Sigmoid colon (tissue), 7 donors: Measurements from ENCODE around the gene SAMD11. TPM values are rescaled to one million over a fixed set of nuclear protein-coding genes. Genes with fewer than 3 reads are reported as not detected.

Experiments
- DNase-seq: peaks from one replicate; pipeline ENCODE4 v3.0.0-alpha.2; 2019
- H3K27ac ChIP-seq, 4 donors: fragments of 200-600 bp; sonication (generic); one replicate each; pipeline ENCODE4 v1.5.1; 2016 to 2019; ENCODE audit warnings: mild to moderate bottlenecking in 1 of 4
- H3K27me3 ChIP-seq, 3 donors: fragments of 200-600 bp; sonication (generic); one replicate each; pipeline ENCODE4 v1.5.1; 2019; ENCODE audit warnings: mild to moderate bottlenecking in 1 of 3
- H3K36me3 ChIP-seq, 4 donors: fragments of 200-600 bp; sonication (generic); one replicate each; pipeline ENCODE4 v1.5.1; 2016 to 2019
- H3K4me1 ChIP-seq, 4 donors: fragments of 200-600 bp; sonication (generic); one replicate each; pipeline ENCODE4 v1.5.1; 2017 to 2019
- H3K4me3 ChIP-seq, 4 donors: fragments of 200-600 bp; sonication (generic); one replicate each; pipeline ENCODE4 v1.5.1; 2017 to 2019; ENCODE audit warnings: mild to moderate bottlenecking in 2 of 4, moderate library complexity in 1 of 4
- H3K9me3 ChIP-seq, 4 donors: fragments of 200-600 bp in 3 of 4; sonication (generic) in 3 of 4; one replicate each; pipeline versions ENCODE4 v1.5.1 to v1.6.1; 2013 to 2019
- EP300 ChIP-seq, 4 donors: sonication (generic); formaldehyde crosslinking; IDR thresholded peaks; one replicate each; pipeline ENCODE4 v1.6.1; 2017; ENCODE audit warnings: antibody characterized with exemption in 4 of 4
- POLR2A ChIP-seq, 2 donors: fragments of 450-650 bp; IDR thresholded peaks; one replicate each; pipeline ENCODE4 v1.6.1; 2016; ENCODE audit warnings: antibody characterized with exemption in 2 of 2, mild to moderate bottlenecking in 2 of 2, moderate library complexity in 2 of 2
- POLR2AphosphoS5 ChIP-seq, 4 donors: sonication (generic); formaldehyde crosslinking; IDR thresholded peaks; one replicate each; pipeline ENCODE4 v1.6.1; 2017; ENCODE audit warnings: antibody characterized with exemption in 4 of 4
- WGBS, 2 donors: extraction: QIAGEN DNeasy Blood & Tissue Kit; methylation state at CpG; one replicate each; pipeline ENCODE4 v1.1.7; 2013; 5-methylcytosine and 5-hydroxymethylcytosine counted together
- intact Hi-C: fragments of 100-400 bp; cut with DNase I; formaldehyde crosslinking; loops from one replicate; pipeline ENCODE4 v1.15.1; 2023
- polyA plus RNA-seq, 3 donors: library from polyadenylated mRNA; stranded (reverse); fragments of 200-250 nt; gene quantifications; one replicate each; pipeline ENCODE4 v1.2.3, GENCODE V29; 2013
- total RNA-seq, 4 donors: library from RNA; depleted of rRNA; stranded (reverse); fragments of >200 nt; gene quantifications; one replicate each; pipeline ENCODE4 v1.1.0, GENCODE V29; 2016
- TF ChIP-seq, protein P1 (sequence below), 4 experiments: fragments of 450-650 bp in 3 of 4; fragments of 200-600 bp in 1 of 4; IDR thresholded peaks; one replicate each; pipeline ENCODE4 v1.5.1; 2016 to 2019; ENCODE audit warnings: antibody characterized with exemption in 4 of 4, mild to moderate bottlenecking in 3 of 4, moderate library complexity in 2 of 4
- donor health status: healthy with polysubstance abuse.
- donor health status: Bipolar disorder and iron deficiency.
- donor health status: healthy.

Gene SAMD11
- total and polyA plus RNA-seq, 7 donors, result 0.60 to 4.9 (median 4.2) TPM

DNA sequence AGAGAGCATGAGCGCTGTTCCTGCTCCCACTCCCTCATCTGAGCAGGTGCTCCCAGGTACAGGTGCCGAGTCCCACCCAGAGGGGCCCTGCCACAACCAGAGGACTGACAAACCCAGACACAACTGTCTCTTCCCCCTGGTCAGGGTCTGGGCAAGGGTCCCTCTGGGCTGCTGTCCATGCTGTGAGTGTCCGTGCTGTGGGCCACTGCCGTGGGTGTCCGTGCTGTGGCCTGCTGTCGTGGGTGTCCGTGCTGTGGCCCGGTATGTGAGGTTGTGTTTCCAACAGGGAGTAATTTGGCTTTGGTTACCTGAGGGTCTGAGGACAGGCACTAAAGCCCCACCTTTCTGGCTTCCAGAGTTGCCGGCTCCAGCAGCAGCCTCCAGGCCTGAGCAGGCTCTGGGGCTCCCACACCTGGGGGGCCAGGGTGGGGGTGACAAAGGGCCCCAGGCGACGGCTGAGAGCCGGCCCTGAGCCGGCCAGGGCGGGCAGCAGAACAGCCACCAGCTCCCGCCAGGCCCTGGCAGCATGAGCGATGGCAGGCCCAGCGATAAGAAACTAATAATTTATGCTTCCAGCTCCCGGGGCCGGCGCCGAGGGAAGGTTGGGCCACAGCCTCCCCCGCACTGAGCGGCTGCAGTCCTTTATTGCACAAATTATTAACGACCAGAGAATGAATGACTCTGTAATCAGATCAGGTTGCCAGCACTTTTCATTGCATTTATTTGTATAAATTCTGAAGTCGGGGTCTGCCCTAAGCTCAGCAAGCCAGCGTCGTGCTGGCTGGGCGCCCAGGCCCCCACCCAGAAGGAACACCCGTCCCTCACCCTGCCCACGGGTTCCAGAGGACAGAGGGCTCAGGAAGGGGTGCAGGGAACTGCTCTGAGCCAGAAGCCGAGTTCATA, 7.3 kb upstream of the SAMD11 start:
- Histone ChIP-seq H3K9me3 (no peaks in the 10 kb centered on the region), H3K4me3 (no peak overlapping the region), H3K4me1 (peaks cover 0 to 31% (median 30%) of the 10 kb centered on the region in 4 donors), H3K36me3 (no peaks in the 10 kb centered on the region), H3K27me3 (peaks cover 0 to 57% (median 21%) of the 10 kb centered on the region in 3 donors), H3K27ac (no peak overlapping the region)
- intact Hi-C loops, result no loop called here
- WGBS, 2 donors, result 17 to 45% methylated on average over 31 of the region's 31 CpGs
- TF ChIP-seq EP300 (IDR thresholded peaks at IDR 0.05) (no peak), POLR2AphosphoS5 (IDR thresholded peaks at IDR 0.05) (peak in 1 of 4 donors; percentile 31), POLR2A (IDR thresholded peaks at IDR 0.05) (no peak)
- TF ChIP-seq, protein P1, sequence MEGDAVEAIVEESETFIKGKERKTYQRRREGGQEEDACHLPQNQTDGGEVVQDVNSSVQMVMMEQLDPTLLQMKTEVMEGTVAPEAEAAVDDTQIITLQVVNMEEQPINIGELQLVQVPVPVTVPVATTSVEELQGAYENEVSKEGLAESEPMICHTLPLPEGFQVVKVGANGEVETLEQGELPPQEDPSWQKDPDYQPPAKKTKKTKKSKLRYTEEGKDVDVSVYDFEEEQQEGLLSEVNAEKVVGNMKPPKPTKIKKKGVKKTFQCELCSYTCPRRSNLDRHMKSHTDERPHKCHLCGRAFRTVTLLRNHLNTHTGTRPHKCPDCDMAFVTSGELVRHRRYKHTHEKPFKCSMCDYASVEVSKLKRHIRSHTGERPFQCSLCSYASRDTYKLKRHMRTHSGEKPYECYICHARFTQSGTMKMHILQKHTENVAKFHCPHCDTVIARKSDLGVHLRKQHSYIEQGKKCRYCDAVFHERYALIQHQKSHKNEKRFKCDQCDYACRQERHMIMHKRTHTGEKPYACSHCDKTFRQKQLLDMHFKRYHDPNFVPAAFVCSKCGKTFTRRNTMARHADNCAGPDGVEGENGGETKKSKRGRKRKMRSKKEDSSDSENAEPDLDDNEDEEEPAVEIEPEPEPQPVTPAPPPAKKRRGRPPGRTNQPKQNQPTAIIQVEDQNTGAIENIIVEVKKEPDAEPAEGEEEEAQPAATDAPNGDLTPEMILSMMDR (IDR thresholded peaks at IDR 0.05), result no peak
- DNase-seq, result peak; percentile 60

DNA sequence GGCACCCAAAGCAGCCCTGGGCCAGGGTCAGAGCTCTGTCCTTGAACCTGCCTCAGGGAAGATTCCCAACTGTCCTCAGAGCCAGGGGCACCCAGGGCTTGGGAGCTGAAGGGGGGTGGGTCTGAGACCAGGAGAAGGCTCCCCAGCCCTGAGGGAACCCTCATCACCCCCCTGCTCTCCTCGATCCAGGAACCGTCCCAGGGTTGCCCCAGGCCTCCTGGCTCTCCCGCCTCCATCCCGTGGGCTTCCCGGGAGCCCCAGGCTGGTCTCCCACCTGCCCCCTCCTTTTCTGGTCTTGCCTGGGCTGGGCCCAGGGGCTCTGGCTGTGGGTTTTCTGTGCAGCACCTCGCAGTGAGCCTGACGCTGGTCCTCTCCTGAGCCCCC, 6.7 kb upstream of the SAMD11 start:
- TF ChIP-seq POLR2A (IDR thresholded peaks at IDR 0.05), result no peak
- no peak for TF ChIP-seq POLR2AphosphoS5 (IDR thresholded peaks at IDR 0.05)
- TF ChIP-seq EP300 (IDR thresholded peaks at IDR 0.05), result no peak
- TF ChIP-seq, protein P1 (IDR thresholded peaks at IDR 0.05), result no peak
- no peak overlapping the region for H3K27ac ChIP-seq
- intact Hi-C loops, result no loop called here
- no peaks in the 10 kb centered on the region for H3K9me3 ChIP-seq
- H3K4me3 ChIP-seq, result no peak overlapping the region
- H3K4me1 ChIP-seq, result peaks cover 0 to 36% (median 33%) of the 10 kb centered on the region in 4 donors
- DNase-seq, result no peak
- WGBS, 2 donors, result 11 to 62% methylated on average over 7 of the region's 7 CpGs
- H3K36me3 ChIP-seq, result no peaks in the 10 kb centered on the region
- H3K27me3 ChIP-seq, result peaks cover 0 to 63% (median 21%) of the 10 kb centered on the region in 3 donors

DNA sequence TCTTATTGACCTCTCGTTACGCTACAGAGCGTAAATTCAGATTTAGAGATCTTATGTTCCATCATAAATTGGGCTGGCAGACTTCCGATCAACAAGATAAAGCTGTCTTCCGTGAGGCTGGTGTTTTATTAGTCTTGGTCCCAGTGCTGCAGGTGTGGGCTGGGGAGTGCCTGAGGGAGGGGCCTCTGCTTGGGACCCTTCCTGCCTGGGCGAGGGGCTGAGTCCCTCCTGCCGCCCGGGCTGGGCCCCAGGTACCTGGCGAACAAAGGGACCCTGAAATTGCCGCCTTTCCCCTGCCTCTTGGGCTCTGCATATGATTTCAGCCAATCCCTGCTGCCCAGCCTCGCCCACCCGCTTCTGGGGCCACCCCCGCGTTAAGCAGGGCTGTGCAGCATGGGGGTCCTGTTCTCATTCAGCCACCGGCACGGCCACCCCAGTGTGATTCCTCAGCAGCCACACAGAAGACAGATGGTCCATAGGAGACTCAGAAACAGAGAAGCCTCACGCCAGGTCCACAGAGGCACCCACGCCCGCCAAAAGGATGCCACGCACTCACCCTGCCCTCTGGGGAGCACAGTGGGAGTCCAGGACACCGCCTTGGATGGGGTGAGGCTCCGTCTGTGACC, 6.1 kb upstream of the SAMD11 start:
- Histone ChIP-seq H3K4me1 (peaks cover 0 to 36% (median 33%) of the 10 kb centered on the region in 4 donors), H3K36me3 (no peaks in the 10 kb centered on the region), H3K4me3 (no peak overlapping the region), H3K9me3 (no peaks in the 10 kb centered on the region), H3K27ac (no peak overlapping the region), H3K27me3 (peaks cover 0 to 65% (median 21%) of the 10 kb centered on the region in 3 donors)
- TF ChIP-seq POLR2A (IDR thresholded peaks at IDR 0.05), result no peak
- no peak for TF ChIP-seq EP300 (IDR thresholded peaks at IDR 0.05)
- TF ChIP-seq, protein P1 (IDR thresholded peaks at IDR 0.05), result no peak
- no peak for TF ChIP-seq POLR2AphosphoS5 (IDR thresholded peaks at IDR 0.05)
- DNase-seq, result no peak
- 12 to 64% methylated on average over 22 of the region's 22 CpGs for WGBS, 2 donors
- intact Hi-C loops, result no loop called here

DNA sequence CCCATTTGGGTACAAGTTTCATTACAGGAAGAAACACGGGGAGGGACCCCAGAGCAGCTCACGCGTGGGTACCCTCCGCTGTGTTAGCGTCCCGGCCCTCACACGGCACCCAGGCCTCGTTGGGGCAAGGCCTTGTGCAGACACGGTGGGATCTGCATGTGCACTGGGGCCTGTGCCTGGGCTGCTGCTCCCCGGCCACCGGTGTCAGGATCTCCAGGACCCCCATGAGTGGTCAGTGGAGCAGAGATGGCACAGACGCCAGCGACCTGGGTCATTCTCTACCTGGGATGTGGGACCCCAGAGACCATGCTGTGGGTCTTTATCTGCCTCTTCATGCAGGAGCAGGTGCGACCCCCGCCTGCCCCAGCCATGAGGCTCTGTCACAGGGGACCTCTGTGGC, 5.4 kb upstream of the SAMD11 start:
- WGBS, 2 donors, result 64 to 81% methylated on average over 15 of the region's 15 CpGs
- H3K36me3 ChIP-seq, result no peaks in the 10 kb centered on the region
- peaks cover 0 to 44% (median 39%) of the 10 kb centered on the region in 4 donors for H3K4me1 ChIP-seq
- peaks cover 0 to 68% (median 21%) of the 10 kb centered on the region in 3 donors for H3K27me3 ChIP-seq
- DNase-seq, result no peak
- TF ChIP-seq POLR2AphosphoS5 (IDR thresholded peaks at IDR 0.05), result no peak
- TF ChIP-seq, protein P1 (IDR thresholded peaks at IDR 0.05), result no peak
- intact Hi-C loops, result no loop called here
- no peaks in the 10 kb centered on the region for H3K9me3 ChIP-seq
- H3K27ac ChIP-seq, result no peak overlapping the region
- H3K4me3 ChIP-seq, result no peak overlapping the region
